ENCODE data around the gene SNX5. TPM values are rescaled to one million over a fixed set of nuclear protein-coding genes. Genes with fewer than 3 reads are reported as not detected.

SNX5 gene
- total and polyA plus RNA-seq, 9 of the 15 experiments (the other 6 are each of a cell fraction or from before 2014, with no cell fraction given) = 53.5 to 276 (median 160) TPM

GRCh38 chr20:17951323-17951722 is 17.3 kb downstream of the SNX5 start:
- no peaks in the 10 kb centered on the region for H3K9me1 ChIP-seq (ENCODE audit: control insufficient read depth, insufficient read depth, low read length)
- peaks cover 52% of the 10 kb centered on the region for H3K79me2 ChIP-seq (ENCODE audit: control insufficient read depth, insufficient read depth, low read length)
- WGBS (ENCODE audit: insufficient coverage, low coverage, missing lambda C conversion rate) = 94% methylated on average over 2 of the region's 2 CpGs
- H2AFZ ChIP-seq (ENCODE audit: low read depth, low read length) = no peak overlapping the region
- no peaks in the 10 kb centered on the region for H3K9me3 ChIP-seq (replicated peaks; ENCODE audit: control insufficient read depth, insufficient read depth, low read depth, low read length)
- H3K27me3 ChIP-seq (ENCODE audit: control insufficient read depth in 2 of 2, insufficient read depth in 2 of 2, low read length in 2 of 2) = no peaks in the 10 kb centered on the region
- no TSS peak for BruUV-seq (replicated peaks)
- ChIA-PET POLR2A (interaction anchor here (1.0 to 1.2 kb wide), 2 partner anchors 8 to 14 kb away, joined by 3 to 4 read pairs; no protein-coding TSS in a partner anchor), CTCF (ENCODE audit: low intra/inter-chr PET ratio) (no interaction called here)
- intact Hi-C loops (cut with micrococcal nuclease) (no loop called here), in situ Hi-C loops (cut with MboI) (no loop called here)
- H3K4me2 ChIP-seq (ENCODE audit: insufficient read depth, low read length) = no peak overlapping the region
- no peak overlapping the region for H3K27ac ChIP-seq (ENCODE audit: extremely low read depth, low read depth, low read length)
- no peak for FAIRE-seq
- ATAC-seq = no peak
- H4K20me1 ChIP-seq (replicated peaks; ENCODE audit: control insufficient read depth, insufficient read depth, low read length) = no peaks in the 10 kb centered on the region
- no peak overlapping the region for H3K9ac ChIP-seq (ENCODE audit: insufficient read depth in 1 of 2, low read depth in 2 of 2, low read length in 2 of 2)
- DNase-seq (ENCODE audit: extremely low read depth in 1 of 4, low spot score in 3 of 4) = no peak
- no peaks in the 10 kb centered on the region; a peak in 1 of 5 replicates for H3K4me1 ChIP-seq (replicated peaks in 1 of 2; ENCODE audit: control insufficient read depth in 2 of 2, insufficient read depth in 2 of 2, low read length in 2 of 2)
- H3K36me3 ChIP-seq (ENCODE audit: control insufficient read depth, insufficient read depth, low read length) = peaks cover 100% of the 10 kb centered on the region
- H3K4me3 ChIP-seq = no peak overlapping the region
- TF ChIP-seq MAFF (IDR thresholded peaks at IDR 0.05; ENCODE audit: low read length) = peak; percentile 39; the same call in 1 of the 2 replicates
- no peak for TF ChIP-seq ZNF143 (CRISPR knock-in tag; IDR thresholded peaks at IDR 0.05)
- TF ChIP-seq POLR3A (IDR thresholded peaks at IDR 0.05; ENCODE audit: borderline replicate concordance, extremely low read depth, insufficient read depth, insufficient read length) = no peak
- TF ChIP-seq MAFG (tag; conservative IDR thresholded peaks at IDR 0.05) = peak; percentile 47; the same call in 1 of the 2 replicates
- no peak for TF ChIP-seq PHF8 (IDR thresholded peaks at IDR 0.05; ENCODE audit: borderline replicate concordance, low read length)
- TF ChIP-seq C11orf30 (IDR thresholded peaks at IDR 0.05; ENCODE audit: low read depth) = peak; percentile 60
- TF ChIP-seq, protein P1, sequence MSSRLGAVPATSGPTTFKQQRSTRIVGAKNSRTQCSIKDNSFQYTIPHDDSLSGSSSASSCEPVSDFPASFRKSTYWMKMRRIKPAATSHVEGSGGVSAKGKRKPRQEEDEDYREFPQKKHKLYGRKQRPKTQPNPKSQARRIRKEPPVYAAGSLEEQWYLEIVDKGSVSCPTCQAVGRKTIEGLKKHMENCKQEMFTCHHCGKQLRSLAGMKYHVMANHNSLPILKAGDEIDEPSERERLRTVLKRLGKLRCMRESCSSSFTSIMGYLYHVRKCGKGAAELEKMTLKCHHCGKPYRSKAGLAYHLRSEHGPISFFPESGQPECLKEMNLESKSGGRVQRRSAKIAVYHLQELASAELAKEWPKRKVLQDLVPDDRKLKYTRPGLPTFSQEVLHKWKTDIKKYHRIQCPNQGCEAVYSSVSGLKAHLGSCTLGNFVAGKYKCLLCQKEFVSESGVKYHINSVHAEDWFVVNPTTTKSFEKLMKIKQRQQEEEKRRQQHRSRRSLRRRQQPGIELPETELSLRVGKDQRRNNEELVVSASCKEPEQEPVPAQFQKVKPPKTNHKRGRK (tag; IDR thresholded peaks at IDR 0.05) = no peak
- TF ChIP-seq, protein P2, sequence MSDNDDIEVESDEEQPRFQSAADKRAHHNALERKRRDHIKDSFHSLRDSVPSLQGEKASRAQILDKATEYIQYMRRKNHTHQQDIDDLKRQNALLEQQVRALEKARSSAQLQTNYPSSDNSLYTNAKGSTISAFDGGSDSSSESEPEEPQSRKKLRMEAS (CRISPR knock-in tag; IDR thresholded peaks at IDR 0.05) = no peak
- no peak for TF ChIP-seq RHOXF2B (CRISPR knock-in tag; conservative IDR thresholded peaks at IDR 0.05)
- no peak for TF ChIP-seq ETS2 (tag; IDR thresholded peaks at IDR 0.05; ENCODE audit: borderline replicate concordance, poor library complexity, severe bottlenecking)
- no peak for TF ChIP-seq ZNF311 (CRISPR knock-in tag; IDR thresholded peaks at IDR 0.05)
- TF ChIP-seq NR1H2 (CRISPR knock-in tag; IDR thresholded peaks at IDR 0.05) = no peak
- TF ChIP-seq, protein P3, sequence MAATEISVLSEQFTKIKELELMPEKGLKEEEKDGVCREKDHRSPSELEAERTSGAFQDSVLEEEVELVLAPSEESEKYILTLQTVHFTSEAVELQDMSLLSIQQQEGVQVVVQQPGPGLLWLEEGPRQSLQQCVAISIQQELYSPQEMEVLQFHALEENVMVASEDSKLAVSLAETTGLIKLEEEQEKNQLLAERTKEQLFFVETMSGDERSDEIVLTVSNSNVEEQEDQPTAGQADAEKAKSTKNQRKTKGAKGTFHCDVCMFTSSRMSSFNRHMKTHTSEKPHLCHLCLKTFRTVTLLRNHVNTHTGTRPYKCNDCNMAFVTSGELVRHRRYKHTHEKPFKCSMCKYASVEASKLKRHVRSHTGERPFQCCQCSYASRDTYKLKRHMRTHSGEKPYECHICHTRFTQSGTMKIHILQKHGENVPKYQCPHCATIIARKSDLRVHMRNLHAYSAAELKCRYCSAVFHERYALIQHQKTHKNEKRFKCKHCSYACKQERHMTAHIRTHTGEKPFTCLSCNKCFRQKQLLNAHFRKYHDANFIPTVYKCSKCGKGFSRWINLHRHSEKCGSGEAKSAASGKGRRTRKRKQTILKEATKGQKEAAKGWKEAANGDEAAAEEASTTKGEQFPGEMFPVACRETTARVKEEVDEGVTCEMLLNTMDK (IDR thresholded peaks at IDR 0.05; ENCODE audit: borderline replicate concordance, insufficient read depth, low read depth, low read length, poor library complexity, severe bottlenecking) = no peak
- no peak for TF ChIP-seq XRCC3 (IDR thresholded peaks at IDR 0.05)
- TF ChIP-seq, protein P4, sequence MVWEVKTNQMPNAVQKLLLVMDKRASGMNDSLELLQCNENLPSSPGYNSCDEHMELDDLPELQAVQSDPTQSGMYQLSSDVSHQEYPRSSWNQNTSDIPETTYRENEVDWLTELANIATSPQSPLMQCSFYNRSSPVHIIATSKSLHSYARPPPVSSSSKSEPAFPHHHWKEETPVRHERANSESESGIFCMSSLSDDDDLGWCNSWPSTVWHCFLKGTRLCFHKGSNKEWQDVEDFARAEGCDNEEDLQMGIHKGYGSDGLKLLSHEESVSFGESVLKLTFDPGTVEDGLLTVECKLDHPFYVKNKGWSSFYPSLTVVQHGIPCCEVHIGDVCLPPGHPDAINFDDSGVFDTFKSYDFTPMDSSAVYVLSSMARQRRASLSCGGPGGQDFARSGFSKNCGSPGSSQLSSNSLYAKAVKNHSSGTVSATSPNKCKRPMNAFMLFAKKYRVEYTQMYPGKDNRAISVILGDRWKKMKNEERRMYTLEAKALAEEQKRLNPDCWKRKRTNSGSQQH (CRISPR knock-in tag; IDR thresholded peaks at IDR 0.05) = no peak
- TF ChIP-seq PTTG1 (tag; IDR thresholded peaks at IDR 0.05; ENCODE audit: low read depth) = no peak
- TF ChIP-seq TAL1 (IDR thresholded peaks at IDR 0.05) = no peak
- TF ChIP-seq ATF1 (CRISPR knock-in tag; IDR thresholded peaks at IDR 0.05) = no peak
- TF ChIP-seq ATF1 (tag; IDR thresholded peaks at IDR 0.05) = no peak
- no peak for TF ChIP-seq EWSR1 (IDR thresholded peaks at IDR 0.05; ENCODE audit: borderline replicate concordance, low read depth, partially characterized antibody)

All from K562 (cell line).